ENCODE data around the gene TMEM245. TPM values are rescaled to one million over a fixed set of nuclear protein-coding genes. Genes with fewer than 3 reads are reported as not detected.

The TMEM245 gene
- total RNA-seq (2021) (57.1 and 59.8 TPM in 2 replicates), Bru-seq, nascent RNA (percentile 94 among the genes with signal in this experiment), BruChase-seq, experiment 1, labeled RNA remaining after a 2-hour chase (percentile 94 among the genes with signal in this experiment), BruChase-seq, experiment 2, labeled RNA remaining after a 6-hour chase (percentile 93 among the genes with signal in this experiment)
- long read RNA-seq, partial matches to known transcripts, result 6 of 153 reads
- long read RNA-seq, other reads (novel, unspliced or antisense), result 144 of 153 reads

GRCh38 chr9:109119439-109120203 lies at the start of gene TMEM245:
Gene TMEM245, minus strand, starts transcription at chr9:109119947. Its CDS starts 34 bp downstream, at chr9:109119913.
- intact Hi-C loops (cut with micrococcal nuclease; ENCODE audit: unreplicated experiment), result loop anchor here (5.0 kb wide), 1 partner anchor 107 kb away; the partner anchor contains the start of gene CTNNAL1
- no peaks in the 10 kb centered on the region for H3K27me3 ChIP-seq (replicated peaks; ENCODE audit: insufficient read depth, low read depth, low read length, poor library complexity)
- BruUV-seq (replicated peaks), result no TSS peak
- POLR2A ChIA-PET (ENCODE audit: low non-redundant PET), result interaction anchor here (0.5 kb wide), 1 partner anchor 9 kb away, joined by 3 read pairs; no protein-coding TSS in a partner anchor
- peak within 1 kb of the TSS; percentile 96 for H3K27ac ChIP-seq (ENCODE audit: low read depth, low read length, poor library complexity, severe bottlenecking)
- no peaks in the 10 kb centered on the region for H3K9me3 ChIP-seq (ENCODE audit: low read depth, low read length, poor library complexity, severe bottlenecking)
- H3K4me3 ChIP-seq (ENCODE audit: low read depth, low read length, poor library complexity, severe bottlenecking), result peak within 1 kb of the TSS; percentile 99
- H3K4me1 ChIP-seq (ENCODE audit: insufficient read depth, low read length, poor library complexity, severe bottlenecking), result peaks cover 12% of the 10 kb centered on the region
- TF ChIP-seq, protein P1, sequence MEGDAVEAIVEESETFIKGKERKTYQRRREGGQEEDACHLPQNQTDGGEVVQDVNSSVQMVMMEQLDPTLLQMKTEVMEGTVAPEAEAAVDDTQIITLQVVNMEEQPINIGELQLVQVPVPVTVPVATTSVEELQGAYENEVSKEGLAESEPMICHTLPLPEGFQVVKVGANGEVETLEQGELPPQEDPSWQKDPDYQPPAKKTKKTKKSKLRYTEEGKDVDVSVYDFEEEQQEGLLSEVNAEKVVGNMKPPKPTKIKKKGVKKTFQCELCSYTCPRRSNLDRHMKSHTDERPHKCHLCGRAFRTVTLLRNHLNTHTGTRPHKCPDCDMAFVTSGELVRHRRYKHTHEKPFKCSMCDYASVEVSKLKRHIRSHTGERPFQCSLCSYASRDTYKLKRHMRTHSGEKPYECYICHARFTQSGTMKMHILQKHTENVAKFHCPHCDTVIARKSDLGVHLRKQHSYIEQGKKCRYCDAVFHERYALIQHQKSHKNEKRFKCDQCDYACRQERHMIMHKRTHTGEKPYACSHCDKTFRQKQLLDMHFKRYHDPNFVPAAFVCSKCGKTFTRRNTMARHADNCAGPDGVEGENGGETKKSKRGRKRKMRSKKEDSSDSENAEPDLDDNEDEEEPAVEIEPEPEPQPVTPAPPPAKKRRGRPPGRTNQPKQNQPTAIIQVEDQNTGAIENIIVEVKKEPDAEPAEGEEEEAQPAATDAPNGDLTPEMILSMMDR (conservative IDR thresholded peaks at IDR 0.05; ENCODE audit: low read depth, low read length), result no peak
- CTCF ChIA-PET, result interaction anchor here (0.5 to 0.6 kb wide), 2 partner anchors 135 to 166 kb away, joined by 3 to 5 read pairs; no protein-coding TSS in a partner anchor
- H3K36me3 ChIP-seq (ENCODE audit: insufficient read depth, low read length, poor library complexity, severe bottlenecking), result peaks cover 6% of the 10 kb centered on the region
- DNase-seq (ENCODE audit: low spot score), result peak; percentile 100

GRCh38 chr9:109168170-109168569 lies 48.4 kb upstream of the TMEM245 start:
- no peaks in the 10 kb centered on the region for H3K9me3 ChIP-seq (ENCODE audit: low read depth, low read length, poor library complexity, severe bottlenecking)
- BruUV-seq (replicated peaks), result no TSS peak
- ChIA-PET CTCF (no interaction called here), POLR2A (ENCODE audit: low non-redundant PET) (no interaction called here)
- H3K36me3 ChIP-seq (ENCODE audit: insufficient read depth, low read length, poor library complexity, severe bottlenecking), result no peaks in the 10 kb centered on the region
- no peak overlapping the region for H3K4me3 ChIP-seq (ENCODE audit: low read depth, low read length, poor library complexity, severe bottlenecking)
- no peaks in the 10 kb centered on the region for H3K4me1 ChIP-seq (ENCODE audit: insufficient read depth, low read length, poor library complexity, severe bottlenecking)
- TF ChIP-seq EZH2 (IDR thresholded peaks at IDR 0.05; ENCODE audit: borderline replicate concordance, low read depth, low read length, poor library complexity, severe bottlenecking), result no peak
- TF ChIP-seq, protein P1 (conservative IDR thresholded peaks at IDR 0.05; ENCODE audit: low read depth, low read length), result no peak
- H3K27ac ChIP-seq (ENCODE audit: low read depth, low read length, poor library complexity, severe bottlenecking), result no peak overlapping the region
- DNase-seq (ENCODE audit: low spot score), result no peak
- intact Hi-C loops (cut with micrococcal nuclease; ENCODE audit: unreplicated experiment), result no loop called here
- H3K27me3 ChIP-seq (replicated peaks; ENCODE audit: insufficient read depth, low read depth, low read length, poor library complexity), result peaks cover 43% of the 10 kb centered on the region

- TF ChIP-seq, protein P1 (conservative IDR thresholded peaks at IDR 0.05; ENCODE audit: low read depth, low read length), result no peak
- no peak for TF ChIP-seq EZH2 (IDR thresholded peaks at IDR 0.05; ENCODE audit: borderline replicate concordance, low read depth, low read length, poor library complexity, severe bottlenecking)
- intact Hi-C loops (cut with micrococcal nuclease; ENCODE audit: unreplicated experiment), result no loop called here
- no TSS peak for BruUV-seq (replicated peaks)
- no peak for DNase-seq (ENCODE audit: low spot score)
- Histone ChIP-seq H3K36me3 (ENCODE audit: insufficient read depth, low read length, poor library complexity, severe bottlenecking) (no peaks in the 10 kb centered on the region), H3K4me3 (ENCODE audit: low read depth, low read length, poor library complexity, severe bottlenecking) (no peak overlapping the region), H3K27ac (ENCODE audit: low read depth, low read length, poor library complexity, severe bottlenecking) (no peak overlapping the region), H3K4me1 (ENCODE audit: insufficient read depth, low read length, poor library complexity, severe bottlenecking) (no peaks in the 10 kb centered on the region), H3K9me3 (ENCODE audit: low read depth, low read length, poor library complexity, severe bottlenecking) (no peaks in the 10 kb centered on the region), H3K27me3 (replicated peaks; ENCODE audit: insufficient read depth, low read depth, low read length, poor library complexity) (peaks cover 48% of the 10 kb centered on the region)
- POLR2A ChIA-PET (ENCODE audit: low non-redundant PET), result no interaction called here
- CTCF ChIA-PET, result no interaction called here
Measured at GRCh38 chr9:109167716-109168115, 48.0 kb upstream of the TMEM245 start.
